NB4 (cell line): ENCODE measurements around the gene PTEN.

Source experiments
- DNase-seq: peaks from one replicate; pipeline ENCODE4 v3.0.0; 2010; ENCODE audit warnings: low read depth
- H3K4me3 ChIP-seq: one replicate; pipeline ENCODE4 v1.5.1; 2011; ENCODE audit warnings: mild to moderate bottlenecking, low read depth, low read length, moderate library complexity
- MAX ChIP-seq: IDR thresholded peaks from 2 replicates; pipeline ENCODE4 v1.6.1; 2011; ENCODE audit warnings: low read depth, low read length
- MYC ChIP-seq: IDR thresholded peaks from 2 replicates; pipeline ENCODE4 v1.6.1; 2011; ENCODE audit warnings: low read depth, low read length
- POLR2A ChIP-seq: IDR thresholded peaks from 2 replicates; pipeline ENCODE4 v1.6.1; 2011; ENCODE audit warnings: mild to moderate bottlenecking; ENCODE audit not compliant: insufficient read length; ENCODE audit errors: extremely low read depth
- TF ChIP-seq, protein P1 (sequence below): IDR thresholded peaks from one replicate; pipeline ENCODE4 v1.5.1; 2012; ENCODE audit warnings: low read depth, low read length

PTEN gene

GRCh38 chr10:87920538-87920937 is 57.1 kb downstream of the PTEN start:
- DNase-seq: no peak
- no peak overlapping the region for H3K4me3 ChIP-seq
- TF ChIP-seq POLR2A: no peak
- no peak for TF ChIP-seq MYC
- TF ChIP-seq, protein P1, sequence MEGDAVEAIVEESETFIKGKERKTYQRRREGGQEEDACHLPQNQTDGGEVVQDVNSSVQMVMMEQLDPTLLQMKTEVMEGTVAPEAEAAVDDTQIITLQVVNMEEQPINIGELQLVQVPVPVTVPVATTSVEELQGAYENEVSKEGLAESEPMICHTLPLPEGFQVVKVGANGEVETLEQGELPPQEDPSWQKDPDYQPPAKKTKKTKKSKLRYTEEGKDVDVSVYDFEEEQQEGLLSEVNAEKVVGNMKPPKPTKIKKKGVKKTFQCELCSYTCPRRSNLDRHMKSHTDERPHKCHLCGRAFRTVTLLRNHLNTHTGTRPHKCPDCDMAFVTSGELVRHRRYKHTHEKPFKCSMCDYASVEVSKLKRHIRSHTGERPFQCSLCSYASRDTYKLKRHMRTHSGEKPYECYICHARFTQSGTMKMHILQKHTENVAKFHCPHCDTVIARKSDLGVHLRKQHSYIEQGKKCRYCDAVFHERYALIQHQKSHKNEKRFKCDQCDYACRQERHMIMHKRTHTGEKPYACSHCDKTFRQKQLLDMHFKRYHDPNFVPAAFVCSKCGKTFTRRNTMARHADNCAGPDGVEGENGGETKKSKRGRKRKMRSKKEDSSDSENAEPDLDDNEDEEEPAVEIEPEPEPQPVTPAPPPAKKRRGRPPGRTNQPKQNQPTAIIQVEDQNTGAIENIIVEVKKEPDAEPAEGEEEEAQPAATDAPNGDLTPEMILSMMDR: no peak
- no peak for TF ChIP-seq MAX

DNA sequence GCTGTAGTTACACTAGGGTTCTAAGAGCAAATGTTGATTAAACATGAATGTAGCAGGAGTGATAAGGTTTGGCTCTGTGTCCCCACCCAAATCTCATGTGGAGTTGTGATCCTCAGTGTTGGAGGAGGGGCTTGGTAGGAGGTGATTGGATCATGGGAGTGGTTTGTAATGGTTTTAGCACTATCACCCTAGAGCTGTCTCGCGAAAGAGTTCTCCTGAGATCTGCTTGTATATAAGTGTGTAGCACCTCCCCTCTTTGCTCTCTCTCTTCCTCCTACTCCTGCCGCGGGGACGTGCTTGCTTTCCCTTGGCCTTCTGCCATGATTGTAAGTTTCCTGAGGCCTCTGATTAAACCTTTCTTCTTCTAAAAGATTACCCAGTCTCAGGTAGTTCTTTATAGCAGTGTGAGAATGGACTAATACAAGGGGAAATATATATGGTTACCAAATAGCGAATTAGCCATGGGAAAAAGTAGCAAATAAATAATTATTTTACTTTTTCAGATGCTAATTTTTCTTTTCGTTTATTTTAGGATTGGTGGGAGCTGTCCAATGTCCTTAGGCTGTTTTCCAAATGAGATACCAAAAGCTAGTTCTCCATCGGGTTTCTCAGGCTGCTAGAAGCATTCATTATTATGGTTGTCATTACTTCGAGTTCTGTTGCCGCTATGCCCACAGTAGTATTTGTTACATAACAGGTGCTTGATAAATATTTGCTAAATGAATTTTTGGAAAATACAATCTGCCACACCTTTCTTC is 58.7 kb downstream of the PTEN start:
- no peak overlapping the region for H3K4me3 ChIP-seq
- TF ChIP-seq, protein P1: no peak
- TF ChIP-seq POLR2A: no peak
- no peak for DNase-seq

GRCh38 chr10:87923233-87923632 is 59.8 kb downstream of the PTEN start:
- no peak overlapping the region for H3K4me3 ChIP-seq
- TF ChIP-seq MAX (no peak), POLR2A (no peak), MYC (no peak)
- TF ChIP-seq, protein P1: no peak

GRCh38 chr10:87925570-87925969 is 62.1 kb downstream of the PTEN start:
- no peak overlapping the region for H3K4me3 ChIP-seq
- TF ChIP-seq MYC (no peak), POLR2A (no peak), MAX (no peak)
- TF ChIP-seq, protein P1: no peak
- DNase-seq: no peak

More at GRCh38 chr10:87923233-87923632, 59.8 kb downstream of the PTEN start:
- no peak for DNase-seq

GRCh38 chr10:87927091-87927490 is 63.7 kb downstream of the PTEN start:
- DNase-seq: no peak
- TF ChIP-seq MYC: no peak
- no peak for TF ChIP-seq POLR2A
- TF ChIP-seq, protein P1: no peak
- no peak for TF ChIP-seq MAX
- H3K4me3 ChIP-seq: no peak overlapping the region

GRCh38 chr10:87928996-87929395 is 65.6 kb downstream of the PTEN start:
- no peak for TF ChIP-seq MAX
- TF ChIP-seq, protein P1: no peak
- DNase-seq: no peak
- H3K4me3 ChIP-seq: no peak overlapping the region
